Dedifferentiated amniotic fluid mesenchymal stem cell (primary cell): ENCODE data around the gene RAB17.
"Not testable (repeated sequence)": the region's sequence is repeated elsewhere in the genome, so short reads cannot be mapped to it uniquely, and the experiment has no call there.

Source experiments
- DNase-seq: peaks from one replicate; pipeline ENCODE4 v3.0.0-alpha.2; 2016; ENCODE audit errors: extremely low spot score

The RAB17 gene

GRCh38 chr2:237599465-237600110 lies 9.1 kb upstream of the RAB17 start:
- no peak for DNase-seq

- no peak for DNase-seq
These were observed 8.1 kb upstream of the RAB17 start for GRCh38 chr2:237598468-237599208.

GRCh38 chr2:237597196-237598145 lies 6.9 kb upstream of the RAB17 start:
- no peak for DNase-seq

DNA sequence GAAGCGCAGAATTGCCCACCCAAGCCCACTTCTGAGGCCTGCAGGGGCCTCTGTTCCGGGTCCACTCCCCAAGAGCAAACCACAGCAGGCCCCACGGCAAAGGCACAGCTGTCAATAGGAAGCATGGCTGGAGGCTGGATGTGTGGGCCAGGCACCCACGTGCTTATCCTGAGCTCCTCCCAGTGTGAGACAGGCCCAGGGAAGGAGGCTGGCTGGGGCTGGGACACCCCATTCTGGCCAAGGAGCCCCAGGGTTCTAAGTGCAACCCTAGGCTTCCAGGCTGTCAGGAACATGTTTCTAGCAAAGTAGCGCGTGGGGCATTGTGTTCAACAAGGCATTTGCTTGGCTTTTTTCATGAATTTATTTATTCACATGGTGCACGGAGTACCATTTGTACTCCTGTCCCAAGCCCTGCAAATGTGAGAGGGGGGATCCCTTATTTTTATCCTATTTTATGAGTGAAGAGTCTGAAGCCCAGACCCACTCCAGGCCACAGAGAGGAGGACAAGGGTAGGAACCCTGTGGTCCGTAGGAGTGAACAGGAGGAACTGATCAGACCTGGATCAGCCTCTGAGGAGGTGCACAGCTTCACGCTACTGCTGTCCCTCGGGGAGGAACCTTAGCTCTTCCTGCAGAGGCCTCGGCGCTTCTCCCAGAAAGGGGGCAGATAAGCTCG lies 6.1 kb upstream of the RAB17 start:
- DNase-seq = no peak

GRCh38 chr2:237595829-237596519 lies 5.4 kb upstream of the RAB17 start:
- not testable (repeated sequence) for DNase-seq

- no peak for DNase-seq
These were observed 4.0 kb upstream of the RAB17 start for GRCh38 chr2:237594514-237594871.

DNA sequence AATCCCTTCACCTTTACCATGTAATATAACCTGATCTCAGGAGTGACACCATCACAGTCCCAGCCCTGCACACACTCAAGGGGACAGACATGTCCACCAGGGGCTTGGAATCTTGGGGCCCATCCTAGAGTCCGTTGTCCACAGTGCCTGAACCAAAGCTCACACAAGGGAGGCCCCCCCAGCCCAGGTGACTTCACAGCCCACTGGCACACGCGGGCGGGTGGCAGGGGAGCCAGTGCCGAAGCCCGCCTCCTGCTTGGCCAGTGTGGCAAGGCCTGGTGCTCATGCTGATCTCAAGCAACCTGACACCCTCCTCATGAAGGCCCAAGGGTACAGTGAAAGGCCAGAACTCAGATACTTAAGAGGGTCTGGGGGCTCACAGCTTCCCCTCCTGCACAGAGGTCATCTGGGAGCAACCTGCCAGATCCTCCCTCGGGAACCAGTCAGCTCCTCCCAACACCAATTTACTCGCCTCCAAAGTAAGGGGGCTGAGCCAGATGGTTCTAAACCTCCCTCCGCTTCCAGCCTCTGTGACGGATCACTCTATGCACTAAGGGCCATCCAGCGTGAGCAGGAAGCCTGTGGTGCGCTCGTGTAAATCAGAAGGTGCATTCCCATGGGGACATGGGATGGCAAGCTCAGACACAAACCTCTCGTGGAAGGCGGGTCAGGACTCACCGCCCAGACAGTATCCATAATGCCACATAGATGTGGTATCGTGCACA lies 3.2 kb upstream of the RAB17 start:
- DNase-seq = no peak

GRCh38 chr2:237593036-237593435 lies 2.5 kb upstream of the RAB17 start:
- DNase-seq = no peak

DNA sequence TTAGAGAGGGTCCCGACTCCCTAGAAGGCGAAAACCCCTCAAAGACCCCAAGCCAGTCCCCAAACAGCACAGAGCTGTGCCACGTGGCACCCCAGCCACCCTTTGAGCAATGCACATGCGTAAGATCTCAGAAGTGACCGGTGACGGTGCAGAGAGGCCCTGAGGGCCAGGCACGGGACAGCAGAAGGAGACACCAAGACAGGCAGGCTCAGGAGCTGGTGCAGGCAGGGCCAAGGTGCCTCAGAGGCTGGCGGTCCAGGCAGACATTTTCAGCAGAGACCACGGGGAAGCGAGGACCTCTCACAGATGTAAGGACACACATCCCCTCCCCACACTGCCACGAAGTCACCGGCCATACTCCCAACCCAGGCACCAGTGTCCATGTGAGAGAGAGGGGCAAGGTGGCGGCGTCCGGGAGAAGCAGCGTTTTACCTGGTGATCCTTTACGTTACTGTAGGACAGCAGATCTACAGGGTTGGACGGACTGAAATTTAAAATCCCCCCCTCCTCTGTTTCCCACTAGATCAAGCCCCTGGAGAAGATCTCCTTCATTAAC lies 2.0 kb upstream of the RAB17 start:
- DNase-seq = no peak

DNA sequence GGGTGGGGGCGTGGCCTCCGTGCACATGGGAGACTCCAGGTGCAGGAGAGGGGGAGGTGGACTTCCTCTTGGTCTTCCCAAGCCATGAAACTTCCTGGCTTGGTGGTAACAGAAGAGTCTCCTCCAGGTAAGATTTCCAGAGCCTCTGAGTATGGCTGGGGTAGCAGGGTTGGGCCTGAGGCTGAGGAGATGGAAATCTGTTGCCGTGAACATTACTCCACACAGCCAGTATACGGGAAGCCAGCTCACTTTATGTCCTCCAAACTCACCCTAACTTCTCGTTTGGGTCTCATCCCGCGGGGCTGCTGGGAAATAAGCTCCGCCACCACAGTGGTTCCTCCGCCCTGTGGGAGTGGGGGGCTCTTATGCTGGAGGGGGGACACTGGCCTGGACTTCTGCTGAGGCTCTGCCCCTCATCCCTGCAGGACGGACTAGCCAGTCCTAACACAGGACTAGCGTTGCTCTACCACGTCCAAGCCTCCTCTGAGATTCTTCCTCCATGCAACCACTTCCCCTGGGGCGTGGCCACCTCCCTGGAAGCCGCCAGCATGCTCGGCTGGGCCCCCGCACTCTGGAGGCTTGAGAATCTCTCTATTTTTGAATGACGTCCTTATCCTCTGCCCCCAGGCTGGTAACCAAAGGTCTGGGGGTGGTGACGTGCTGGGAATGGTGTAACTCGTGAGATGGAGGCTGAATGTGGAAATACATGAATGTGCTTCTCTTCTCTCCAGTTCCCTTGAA lies 777 bp upstream of the RAB17 start:
- DNase-seq = no peak

GRCh38 chr2:237588044-237588696 lies 2.4 kb downstream of the RAB17 start:
- DNase-seq = no peak

DNA sequence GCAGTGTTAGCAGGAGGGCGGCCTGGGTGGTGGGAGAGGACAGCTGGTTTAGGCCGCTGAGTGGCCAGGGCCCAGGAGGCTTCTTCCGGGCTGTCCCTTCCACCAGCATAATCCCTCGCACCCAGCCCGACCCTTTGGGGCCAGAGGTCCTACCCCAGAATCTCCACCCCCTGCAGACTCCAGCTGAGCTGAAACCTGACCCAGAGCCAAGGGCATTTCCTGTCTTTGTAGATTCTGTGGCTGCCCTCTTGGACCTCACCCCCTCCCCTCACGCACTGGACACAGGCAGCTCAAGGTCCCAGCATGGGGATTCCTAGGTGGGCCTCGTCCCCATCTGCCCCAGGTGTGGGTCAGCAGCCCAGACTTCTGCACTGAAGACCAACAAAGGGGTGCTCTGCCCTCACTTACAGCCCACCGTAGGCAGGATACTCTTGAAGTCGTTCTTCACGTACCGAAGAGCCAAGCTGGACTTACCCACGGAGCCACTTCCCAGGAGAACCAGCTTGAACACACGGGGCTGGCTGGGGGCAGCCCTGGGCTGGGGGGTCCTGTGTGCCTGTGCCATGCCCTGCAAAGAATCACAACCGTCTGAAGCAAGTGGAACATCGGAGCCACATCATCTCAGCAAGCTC lies 4.8 kb downstream of the RAB17 start:
- DNase-seq = no peak

GRCh38 chr2:237583385-237584295 lies 6.9 kb downstream of the RAB17 start:
- no peak for DNase-seq

DNA sequence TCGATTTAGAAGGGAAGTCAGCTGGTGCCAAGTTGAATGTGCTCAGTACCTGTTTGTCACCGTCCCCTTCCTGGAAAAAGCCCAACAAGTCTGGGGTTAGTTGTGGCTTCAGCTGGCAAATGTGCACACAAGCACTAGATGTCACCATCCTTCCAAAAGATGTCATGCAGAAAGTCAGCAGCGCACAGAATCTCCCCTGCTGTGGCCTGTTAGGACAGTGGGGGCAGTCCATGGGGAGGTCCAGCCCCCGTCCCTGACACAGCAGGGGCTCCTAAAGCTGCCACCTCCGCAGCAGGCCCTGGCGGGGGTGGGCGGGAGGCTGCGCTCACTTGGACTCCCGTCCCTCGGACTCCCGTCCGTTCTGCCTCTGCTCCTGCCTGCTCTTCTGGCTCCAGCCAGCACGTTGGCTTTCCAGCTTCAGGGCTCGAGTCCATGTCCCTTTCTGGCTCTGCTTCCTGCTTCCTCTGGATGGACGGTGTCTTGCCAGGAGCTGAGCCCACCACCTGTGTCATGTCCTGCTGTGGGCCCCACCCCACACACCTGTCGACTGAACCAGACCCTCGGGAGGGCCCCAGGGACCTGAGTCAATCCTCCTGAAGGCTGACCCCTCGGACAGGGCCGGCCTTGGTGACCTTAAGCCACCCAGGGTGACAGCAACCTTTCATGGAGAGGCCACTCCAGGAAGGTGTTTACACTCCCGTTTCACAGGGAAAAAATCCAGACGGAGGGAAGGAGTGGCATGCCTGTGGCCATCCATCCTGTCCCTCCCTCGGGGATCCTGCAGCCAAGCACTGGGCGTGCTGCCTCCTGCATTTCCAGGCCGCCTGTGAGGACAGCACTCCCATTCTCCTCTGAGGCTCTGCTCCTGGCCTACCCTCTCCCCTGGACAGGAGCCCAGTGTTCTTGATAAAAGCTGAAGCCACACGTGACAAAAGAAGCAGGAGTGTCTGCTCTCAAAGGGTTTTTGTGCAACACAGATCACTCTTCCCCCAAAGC lies 8.5 kb downstream of the RAB17 start:
- DNase-seq = peak; percentile 36

DNA sequence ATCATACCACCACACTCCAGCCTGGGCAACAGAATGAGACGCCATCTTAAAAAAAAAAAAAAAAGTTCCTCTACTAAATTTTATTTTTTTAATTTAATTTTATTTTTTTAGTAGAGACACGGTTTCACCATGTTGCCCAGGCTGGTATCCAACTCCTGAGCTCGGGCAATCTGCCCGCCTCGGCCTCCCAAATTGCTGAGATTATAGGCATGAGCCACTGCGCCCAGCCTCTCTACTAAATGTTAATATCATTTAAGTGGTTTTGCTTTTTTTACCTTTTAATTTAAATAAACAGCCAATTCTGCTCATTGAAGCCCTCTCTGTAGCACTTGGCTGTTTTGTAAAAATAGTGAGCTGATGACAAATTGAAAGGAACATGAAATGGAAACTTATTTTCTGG lies 9.2 kb downstream of the RAB17 start:
- DNase-seq = no peak
